ENCODE results near the gene RERE. TPM values are rescaled to one million over a fixed set of nuclear protein-coding genes. Genes with fewer than 3 reads are reported as not detected.
A peak's percentile ranks its signal among the peaks of the same experiment; 100 is the strongest.

The RERE gene
- total and polyA plus RNA-seq, 7 donors: 38.8 to 308 (median 99.7) TPM

DNA sequence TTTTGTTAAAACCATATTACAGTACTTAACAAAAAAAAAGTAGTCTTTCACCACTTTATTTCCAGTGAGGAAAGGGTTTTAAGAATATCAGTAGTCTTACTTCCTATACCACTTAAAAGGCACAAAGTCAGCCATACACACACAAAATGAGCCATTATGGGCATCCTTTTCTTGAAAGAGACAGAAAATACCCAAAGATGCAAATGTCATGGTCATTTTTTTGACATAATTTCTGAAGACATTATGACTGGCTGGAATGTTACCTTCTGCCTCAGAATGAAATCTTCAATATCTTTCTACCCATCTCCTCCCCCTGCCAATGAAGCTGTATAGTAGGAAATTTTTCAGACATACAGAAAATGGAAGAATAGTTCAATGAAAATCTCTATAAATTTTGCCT lies 261.9 kb downstream of the RERE start:
- no peaks in the 10 kb centered on the region for H3K9me3 ChIP-seq
- H3K27ac ChIP-seq: no peak overlapping the region
- DNase-seq: no peak
- no peak overlapping the region for H3K4me3 ChIP-seq
- H3K4me1 ChIP-seq: peaks cover 13% of the 10 kb centered on the region
- intact Hi-C loops (cut with DNase I): no loop called here
- peaks cover 0 to 6% of the 10 kb centered on the region in 2 donors for H3K36me3 ChIP-seq (ENCODE audit: insufficient read depth in 1 of 2, low read depth in 1 of 2)
- no peaks in the 10 kb centered on the region for H3K27me3 ChIP-seq (ENCODE audit: insufficient read depth in 3 of 3, low read length in 2 of 3)
- ATAC-seq: no peak
- TF ChIP-seq, protein P1, sequence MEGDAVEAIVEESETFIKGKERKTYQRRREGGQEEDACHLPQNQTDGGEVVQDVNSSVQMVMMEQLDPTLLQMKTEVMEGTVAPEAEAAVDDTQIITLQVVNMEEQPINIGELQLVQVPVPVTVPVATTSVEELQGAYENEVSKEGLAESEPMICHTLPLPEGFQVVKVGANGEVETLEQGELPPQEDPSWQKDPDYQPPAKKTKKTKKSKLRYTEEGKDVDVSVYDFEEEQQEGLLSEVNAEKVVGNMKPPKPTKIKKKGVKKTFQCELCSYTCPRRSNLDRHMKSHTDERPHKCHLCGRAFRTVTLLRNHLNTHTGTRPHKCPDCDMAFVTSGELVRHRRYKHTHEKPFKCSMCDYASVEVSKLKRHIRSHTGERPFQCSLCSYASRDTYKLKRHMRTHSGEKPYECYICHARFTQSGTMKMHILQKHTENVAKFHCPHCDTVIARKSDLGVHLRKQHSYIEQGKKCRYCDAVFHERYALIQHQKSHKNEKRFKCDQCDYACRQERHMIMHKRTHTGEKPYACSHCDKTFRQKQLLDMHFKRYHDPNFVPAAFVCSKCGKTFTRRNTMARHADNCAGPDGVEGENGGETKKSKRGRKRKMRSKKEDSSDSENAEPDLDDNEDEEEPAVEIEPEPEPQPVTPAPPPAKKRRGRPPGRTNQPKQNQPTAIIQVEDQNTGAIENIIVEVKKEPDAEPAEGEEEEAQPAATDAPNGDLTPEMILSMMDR (IDR thresholded peaks at IDR 0.05): no peak

DNA sequence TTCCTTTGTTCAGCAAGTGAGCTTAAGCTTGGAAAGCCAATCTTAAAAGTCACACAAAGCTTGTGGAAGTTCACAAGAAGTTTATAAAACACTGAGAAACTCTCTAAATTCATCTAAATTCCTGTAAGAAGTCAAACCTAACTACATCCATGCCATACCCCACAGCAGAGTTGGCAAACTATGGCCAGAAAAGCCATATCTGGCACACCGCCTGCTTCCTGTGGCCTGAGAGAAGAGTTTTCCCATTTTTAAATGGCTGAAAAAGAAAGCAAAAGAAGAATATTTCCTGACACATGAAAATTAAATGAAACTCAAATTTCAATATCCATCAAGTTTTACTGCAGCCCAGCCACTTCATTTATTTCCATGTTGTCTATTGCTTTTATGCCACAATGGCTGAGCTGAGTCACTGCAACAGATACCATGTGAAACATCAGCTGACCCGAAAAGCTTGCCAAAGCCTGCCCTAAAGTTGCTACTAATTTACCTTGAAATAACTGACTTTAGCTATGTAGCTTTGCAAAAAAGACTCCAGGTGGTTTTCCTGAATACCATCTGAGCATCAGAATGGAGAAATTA lies 262.4 kb downstream of the RERE start:
- H3K4me1 ChIP-seq: peaks cover 13% of the 10 kb centered on the region
- H3K36me3 ChIP-seq (ENCODE audit: insufficient read depth in 1 of 2, low read depth in 1 of 2): peaks cover 0 to 6% of the 10 kb centered on the region in 2 donors
- peak in 1 of 4 donors; percentile 56 for ATAC-seq
- no peaks in the 10 kb centered on the region for H3K9me3 ChIP-seq
- intact Hi-C loops (cut with DNase I): loop anchor here in 1 of 2 donors (5.0 kb wide), 1 partner anchor 297 kb away; no protein-coding TSS in a partner anchor
- TF ChIP-seq, protein P1 (IDR thresholded peaks at IDR 0.05): no peak
- H3K27me3 ChIP-seq (ENCODE audit: insufficient read depth in 3 of 3, low read length in 2 of 3): no peaks in the 10 kb centered on the region
- H3K4me3 ChIP-seq: no peak overlapping the region
- WGBS, 3 donors: 76 to 86% (median 80%) methylated on average over 2 of the region's 2 CpGs
- no peak for DNase-seq
- H3K27ac ChIP-seq: no peak overlapping the region

DNA sequence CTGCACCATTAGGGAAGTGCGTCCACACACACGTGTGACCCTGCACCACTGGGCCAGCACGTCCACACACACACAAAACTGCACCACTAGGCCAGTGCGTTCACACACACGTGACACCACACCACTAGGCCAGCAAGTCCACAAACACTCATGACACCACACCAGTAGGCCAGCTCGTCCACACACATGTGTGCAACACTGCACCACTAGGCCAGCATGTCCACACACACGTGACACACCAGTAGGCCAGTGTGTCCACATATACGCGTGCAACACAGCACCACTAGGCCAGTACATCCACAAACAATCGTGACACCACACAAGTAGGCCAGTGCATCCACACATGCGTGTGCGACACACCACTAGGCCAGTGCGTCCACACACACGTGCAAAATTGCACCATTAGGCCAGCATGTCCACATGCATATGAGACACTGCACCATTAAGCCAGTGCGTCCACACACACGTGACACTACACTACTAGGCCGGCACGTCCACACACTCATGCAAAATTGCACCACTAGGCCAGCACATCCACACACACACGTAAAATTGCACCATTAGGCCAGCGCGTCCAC lies 264.5 kb downstream of the RERE start:
- ATAC-seq (peak in 1 of 4 donors; percentile 27), DNase-seq (no peak)
- TF ChIP-seq, protein P1 (IDR thresholded peaks at IDR 0.05): no peak
- Histone ChIP-seq H3K36me3 (ENCODE audit: insufficient read depth in 1 of 2, low read depth in 1 of 2) (peaks cover 0 to 6% of the 10 kb centered on the region in 2 donors), H3K27me3 (ENCODE audit: insufficient read depth in 3 of 3, low read length in 2 of 3) (no peaks in the 10 kb centered on the region), H3K27ac (no peak overlapping the region), H3K9me3 (no peaks in the 10 kb centered on the region), H3K4me1 (peaks cover 8% of the 10 kb centered on the region), H3K4me3 (no peak overlapping the region)
- intact Hi-C loops (cut with DNase I): loop anchor here in 1 of 2 donors (5.0 kb wide), 1 partner anchor 299 kb away; no protein-coding TSS in a partner anchor
- WGBS, 3 donors: 93 to 95% (median 94%) methylated on average over 21 of the region's 21 CpGs

GRCh38 chr1:8551613-8552489 lies 265.6 kb downstream of the RERE start:
- Histone ChIP-seq H3K9me3 (no peaks in the 10 kb centered on the region), H3K4me1 (peaks cover 8% of the 10 kb centered on the region), H3K27me3 (ENCODE audit: insufficient read depth in 3 of 3, low read length in 2 of 3) (no peaks in the 10 kb centered on the region), H3K36me3 (ENCODE audit: insufficient read depth in 1 of 2, low read depth in 1 of 2) (peaks cover 0 to 6% of the 10 kb centered on the region in 2 donors), H3K27ac (no peak overlapping the region), H3K4me3 (no peak overlapping the region)
- intact Hi-C loops (cut with DNase I): loop anchor here in 1 of 2 donors (5.0 kb wide), 1 partner anchor 300 kb away; no protein-coding TSS in a partner anchor
- WGBS, 3 donors: 60 to 65% (median 61%) methylated on average over 6 of the region's 6 CpGs
- TF ChIP-seq, protein P1 (IDR thresholded peaks at IDR 0.05): no peak
- ATAC-seq: no peak
- no peak for DNase-seq
